ENCODE measurements around the gene ECM2.

ECM2 gene

DNA sequence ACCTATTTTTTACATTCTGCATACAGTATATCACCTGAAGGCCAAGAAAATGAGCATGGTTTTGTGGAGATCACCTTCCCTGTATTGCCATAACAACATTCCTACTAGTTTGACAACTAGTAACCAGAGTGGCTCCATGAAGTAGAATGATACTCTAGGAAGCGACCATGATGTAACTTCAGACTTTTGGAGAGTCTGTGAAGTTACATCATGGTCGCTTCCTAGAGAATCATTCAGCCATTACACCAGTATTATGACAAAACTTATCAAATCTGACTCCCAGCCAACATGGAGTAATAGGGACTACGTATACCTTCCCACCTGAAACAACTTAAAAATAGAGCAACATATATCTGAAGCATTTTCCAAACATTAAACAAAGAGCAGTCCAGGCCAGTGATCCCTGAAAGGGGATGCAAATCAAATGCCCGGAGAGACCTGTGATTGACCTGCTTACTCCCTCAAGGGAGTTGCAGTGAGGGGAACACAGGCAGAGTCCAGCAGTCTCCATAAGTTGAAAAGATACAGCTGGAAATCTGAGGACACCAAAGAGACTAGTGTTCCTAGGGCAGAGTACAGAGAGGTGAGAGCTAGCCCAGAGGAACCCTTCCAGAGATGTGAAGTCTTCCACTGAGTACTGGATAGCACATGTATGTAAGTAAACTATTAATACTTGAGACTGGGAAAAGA lies 7.8 kb downstream of the ECM2 start:
- DNase-seq (ENCODE audit: low read depth), result no peak

DNA sequence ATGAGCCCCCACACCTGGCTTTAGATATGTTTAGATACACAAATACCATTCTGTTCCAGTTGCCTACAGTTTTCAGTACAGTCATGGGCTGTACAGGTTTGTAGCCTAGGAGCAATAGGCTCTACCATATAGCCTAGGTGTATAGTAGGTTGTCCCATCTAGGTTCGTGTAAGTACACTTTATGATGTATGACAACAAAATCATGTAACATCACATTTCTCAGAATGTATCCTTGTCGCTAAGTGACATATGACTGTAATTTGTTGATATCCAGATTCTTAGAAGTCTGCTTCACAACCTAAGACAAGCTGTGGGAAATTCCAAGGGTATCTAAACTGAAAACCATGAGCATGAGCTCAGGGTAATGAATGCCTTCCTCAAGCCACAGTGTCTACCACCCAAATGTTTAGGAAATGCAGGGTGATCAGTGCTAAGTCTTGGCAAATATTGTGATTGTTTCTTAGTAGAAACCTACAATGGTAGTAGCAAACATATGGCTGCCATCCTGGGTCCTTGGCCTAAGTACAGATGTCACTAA lies 8.4 kb downstream of the ECM2 start:
- no peak for DNase-seq (ENCODE audit: low read depth)

DNA sequence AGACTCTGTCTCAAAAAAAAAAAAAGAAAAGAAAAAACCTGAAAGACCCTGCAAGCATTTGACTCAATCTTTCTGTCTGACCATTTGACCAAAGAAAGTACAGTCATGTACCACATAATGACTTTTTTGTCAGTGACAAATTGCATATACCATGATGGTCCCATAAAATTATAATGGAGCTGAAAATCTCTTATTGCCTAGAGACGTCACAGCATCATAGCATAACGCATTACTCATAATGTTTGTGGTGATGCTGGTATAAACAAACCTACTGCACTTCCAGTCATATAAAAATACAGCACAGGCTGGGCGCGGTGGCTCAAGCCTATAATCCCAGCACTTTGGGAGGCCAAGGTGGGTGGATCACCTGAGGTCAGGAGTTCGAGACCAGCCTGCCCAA lies 10.5 kb downstream of the ECM2 start:
- DNase-seq (ENCODE audit: low read depth), result no peak

DNA sequence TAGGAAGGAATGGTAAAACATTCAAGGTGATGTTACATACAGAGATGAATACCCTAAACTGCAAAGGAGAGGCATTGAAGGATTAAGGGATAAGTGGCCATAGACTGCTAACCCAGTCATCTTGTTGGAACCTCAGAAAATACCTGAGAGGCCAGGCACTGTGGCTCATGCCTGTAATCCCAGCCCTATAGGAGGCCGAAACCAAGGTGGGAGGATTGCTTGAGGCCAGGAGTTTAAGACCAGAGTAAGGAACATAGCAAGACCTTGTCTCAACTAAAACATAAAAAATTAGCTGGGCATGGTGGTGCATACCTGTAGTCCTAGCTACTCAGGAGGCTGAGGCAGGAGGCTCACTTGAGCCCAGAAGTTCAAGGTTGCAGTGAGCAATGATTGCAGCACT lies 10.9 kb downstream of the ECM2 start:
- DNase-seq (ENCODE audit: low read depth), result no peak

DNA sequence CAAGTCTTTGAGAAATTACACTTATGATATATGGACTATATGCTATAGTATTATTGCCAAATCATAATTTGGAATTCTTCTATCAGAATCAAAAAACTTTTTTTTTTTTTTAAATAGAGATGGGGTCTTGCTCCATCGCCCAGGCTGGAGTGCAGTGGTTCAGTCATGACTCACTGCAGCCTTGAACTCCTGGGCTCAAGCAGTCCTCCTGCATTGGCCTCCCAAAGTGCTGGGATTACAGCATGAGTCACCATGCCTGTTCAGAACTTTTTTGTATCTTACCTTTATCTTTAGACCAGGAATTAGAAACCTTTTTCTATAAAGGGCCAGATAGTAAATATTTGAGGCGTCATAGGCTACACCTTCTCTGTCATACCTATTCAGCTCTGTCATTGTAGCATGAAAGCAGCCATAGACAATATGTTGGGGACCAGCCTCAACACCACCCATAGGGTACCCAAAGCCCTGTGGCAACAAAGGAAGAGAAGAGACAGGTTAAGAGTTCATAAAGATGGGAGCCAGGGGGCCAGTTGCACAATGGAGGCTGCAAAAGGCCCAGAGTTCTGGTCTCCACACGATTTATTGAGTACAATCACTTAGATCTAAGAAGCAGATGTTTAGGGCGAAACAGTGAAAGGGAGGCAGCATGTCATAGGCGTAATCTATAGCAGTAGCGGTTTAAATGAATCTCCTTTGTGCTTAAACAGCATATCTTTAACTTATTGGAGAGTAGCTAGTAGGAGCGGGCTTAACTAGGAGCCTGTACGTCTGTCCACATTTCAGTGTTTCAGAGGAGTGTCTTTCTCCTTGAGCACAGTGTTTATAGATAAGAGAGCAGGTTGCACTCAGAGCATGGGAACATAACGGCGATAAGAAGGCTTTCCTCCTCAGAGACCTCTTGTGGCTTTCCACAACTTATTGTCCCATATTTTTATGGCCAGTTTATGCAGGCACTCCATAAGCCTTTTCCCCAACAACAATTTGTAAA lies 12.5 kb downstream of the ECM2 start:
- no peak for DNase-seq (ENCODE audit: low read depth)

DNA sequence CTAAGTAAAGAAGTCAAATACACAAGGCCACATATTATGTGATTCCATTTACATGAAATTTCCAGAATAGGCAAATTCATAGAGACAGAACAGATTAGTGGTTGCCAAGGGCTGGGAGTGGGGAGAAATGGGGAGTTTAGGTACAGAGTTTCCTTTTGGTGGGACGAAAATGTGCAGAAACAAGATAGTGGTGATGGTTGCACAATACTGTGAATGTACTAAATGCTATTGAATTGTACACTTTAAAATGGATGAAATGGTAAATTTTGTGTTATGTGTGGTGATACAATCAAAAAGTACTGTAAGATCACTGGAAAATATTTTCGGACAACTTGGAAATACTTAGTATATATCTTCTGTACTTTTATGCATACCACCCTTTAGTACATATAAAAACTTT lies 15.0 kb downstream of the ECM2 start:
- DNase-seq (ENCODE audit: low read depth), result no peak

DNA sequence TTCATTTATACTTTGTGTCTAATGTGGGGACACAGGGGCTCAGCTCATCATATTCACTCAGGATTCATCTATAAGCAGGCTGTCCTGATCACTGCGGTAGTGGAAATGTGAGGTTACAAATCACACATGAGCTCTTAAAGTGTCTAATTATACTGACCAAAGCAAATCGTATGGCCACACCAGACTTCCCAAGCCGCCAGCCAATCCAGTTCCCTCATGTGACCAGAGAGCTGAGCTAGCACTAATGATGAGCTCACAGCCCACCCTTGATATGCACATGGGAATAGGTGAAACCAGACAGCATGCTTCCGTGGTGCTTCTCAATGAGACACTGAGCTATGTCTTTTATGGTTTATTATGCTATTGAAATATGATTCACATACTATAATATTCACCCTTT lies 17.6 kb downstream of the ECM2 start:
- no peak for DNase-seq (ENCODE audit: low read depth)

DNA sequence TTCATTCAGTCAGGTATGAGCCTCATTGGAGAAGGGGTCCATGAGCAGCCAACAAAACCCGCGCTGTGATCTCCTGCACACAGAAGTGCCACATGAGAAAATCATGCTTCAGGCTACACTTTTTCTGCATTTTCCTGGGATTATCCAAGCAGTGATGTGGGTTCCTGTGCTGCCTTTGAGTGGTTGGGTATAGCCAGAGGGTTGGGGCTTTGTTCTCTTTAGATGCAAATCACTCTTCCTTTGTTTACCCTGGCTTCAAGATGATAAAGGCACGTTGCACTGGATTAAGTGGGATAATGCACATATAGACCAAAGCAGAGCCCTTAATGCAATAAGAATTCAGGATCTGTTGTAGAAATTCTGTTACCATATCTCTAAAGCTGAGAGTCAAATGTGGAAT lies 18.7 kb downstream of the ECM2 start:
- no peak for DNase-seq (ENCODE audit: low read depth)

DNA sequence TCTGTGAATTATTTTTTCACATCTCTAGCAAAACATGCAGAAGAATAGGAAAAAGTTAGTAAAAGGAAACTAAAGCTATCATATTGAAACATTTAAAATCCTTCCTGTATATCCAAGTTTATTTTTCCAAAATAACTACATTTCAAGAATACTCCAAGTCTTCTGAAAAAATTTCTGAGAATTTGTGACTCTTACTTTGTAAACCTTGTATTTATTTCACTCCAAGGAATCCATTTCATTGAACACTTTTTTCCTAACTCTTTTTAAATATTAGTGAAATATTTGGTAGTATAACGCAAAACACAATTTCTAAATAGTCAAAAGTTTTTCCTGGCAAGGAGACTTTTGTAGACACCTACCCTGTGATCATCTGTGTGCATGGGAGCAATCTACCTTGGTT lies 19.3 kb downstream of the ECM2 start:
- DNase-seq (ENCODE audit: low read depth), result no peak

DNA sequence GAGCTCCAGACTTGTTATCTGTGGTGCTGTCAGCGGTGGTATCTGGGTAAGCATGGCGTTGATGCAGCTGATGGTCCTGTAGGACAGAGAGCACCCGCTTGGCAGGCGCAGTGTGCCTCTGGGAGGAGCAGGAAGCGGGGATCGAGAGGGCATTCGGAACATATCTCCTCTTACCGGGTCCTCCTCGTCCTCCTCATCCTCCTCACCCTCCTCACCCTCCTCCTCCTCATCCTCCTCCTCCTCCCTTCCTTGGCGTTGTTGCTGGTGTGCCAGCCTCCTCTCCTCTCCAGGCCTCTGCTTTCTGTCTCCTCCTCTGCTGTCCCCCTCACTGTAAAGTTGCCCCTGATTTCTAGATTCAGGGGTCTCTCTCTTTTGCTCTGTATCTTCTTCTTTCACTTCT lies 21.2 kb downstream of the ECM2 start:
- no peak for DNase-seq (ENCODE audit: low read depth)

DNA sequence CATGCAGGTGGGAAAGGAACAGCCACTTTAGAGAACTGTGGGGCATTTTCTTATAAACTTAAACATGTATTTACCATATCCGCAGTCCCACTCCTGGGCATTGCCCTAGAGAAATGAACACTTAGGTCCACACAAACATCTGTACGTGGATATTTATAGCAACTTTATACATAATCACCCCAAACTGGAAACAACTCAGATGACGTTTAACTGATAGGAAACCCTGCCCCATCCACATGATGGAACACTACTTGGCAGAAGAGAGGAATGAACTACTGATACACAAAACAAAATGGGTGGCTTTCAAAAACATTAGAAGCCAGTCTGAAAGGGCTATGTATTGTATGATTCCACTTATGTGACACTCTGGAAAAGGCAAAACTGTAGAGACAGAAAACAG lies 22.4 kb downstream of the ECM2 start:
- no peak for DNase-seq (ENCODE audit: low read depth)

DNA sequence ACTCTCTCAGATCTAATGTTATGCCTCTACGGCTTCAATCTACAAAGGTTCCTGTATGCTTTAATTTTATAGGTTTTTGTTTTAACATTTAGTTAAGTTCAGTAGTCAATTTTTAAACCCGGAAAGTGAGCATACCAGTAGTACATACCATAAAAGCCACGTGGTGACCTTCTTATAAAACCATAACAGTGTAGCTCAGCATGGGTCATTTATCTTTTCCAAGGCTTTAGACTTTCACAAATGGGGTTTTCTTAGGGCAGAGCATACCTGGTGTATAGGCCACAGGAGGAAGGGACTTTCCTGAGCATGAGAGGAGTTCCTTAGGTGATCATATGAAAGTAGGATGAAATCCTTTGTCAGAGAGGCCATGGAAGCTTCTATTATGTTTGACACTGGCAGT lies 23.2 kb downstream of the ECM2 start:
- no peak for DNase-seq (ENCODE audit: low read depth)

DNA sequence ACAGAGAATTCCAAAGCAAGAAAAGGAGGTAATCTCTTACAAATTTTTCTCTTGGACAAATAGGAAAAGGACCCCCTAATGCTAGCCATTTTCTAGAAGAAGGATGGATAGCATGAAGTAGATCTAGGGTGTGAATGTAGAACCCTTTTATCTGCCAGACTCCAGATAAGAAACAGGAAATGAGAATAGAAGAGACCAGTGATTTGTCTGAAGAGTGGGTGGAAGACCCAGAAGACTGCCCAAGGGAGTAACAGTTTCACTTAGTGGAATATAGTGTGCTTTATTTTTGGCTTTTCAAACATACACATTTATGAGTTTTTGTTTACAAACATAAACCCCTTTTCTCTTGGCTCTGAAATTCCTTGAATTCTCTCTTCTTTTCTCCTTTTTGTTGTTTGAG lies 25.0 kb downstream of the ECM2 start:
- DNase-seq (ENCODE audit: low read depth), result no peak

DNA sequence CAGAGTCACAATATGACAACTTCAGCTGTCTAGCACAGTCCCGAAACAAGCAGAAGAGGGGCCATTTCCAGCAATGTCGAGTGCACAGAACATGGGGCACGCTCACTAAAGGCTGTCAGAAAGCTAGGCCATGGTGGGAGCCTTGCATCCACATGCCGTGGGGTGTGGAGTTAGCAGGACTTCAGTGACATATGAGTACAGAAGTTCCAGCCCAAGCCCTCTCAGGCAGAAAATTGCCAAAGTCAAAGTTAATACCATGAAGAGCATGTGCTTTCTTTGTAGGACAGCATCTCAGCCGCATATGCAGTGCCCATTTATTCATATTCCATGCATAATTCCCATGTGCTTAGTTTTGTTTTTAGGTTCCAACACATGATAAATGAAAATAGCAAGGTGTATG lies 26.7 kb downstream of the ECM2 start:
- no peak for DNase-seq (ENCODE audit: low read depth)

DNA sequence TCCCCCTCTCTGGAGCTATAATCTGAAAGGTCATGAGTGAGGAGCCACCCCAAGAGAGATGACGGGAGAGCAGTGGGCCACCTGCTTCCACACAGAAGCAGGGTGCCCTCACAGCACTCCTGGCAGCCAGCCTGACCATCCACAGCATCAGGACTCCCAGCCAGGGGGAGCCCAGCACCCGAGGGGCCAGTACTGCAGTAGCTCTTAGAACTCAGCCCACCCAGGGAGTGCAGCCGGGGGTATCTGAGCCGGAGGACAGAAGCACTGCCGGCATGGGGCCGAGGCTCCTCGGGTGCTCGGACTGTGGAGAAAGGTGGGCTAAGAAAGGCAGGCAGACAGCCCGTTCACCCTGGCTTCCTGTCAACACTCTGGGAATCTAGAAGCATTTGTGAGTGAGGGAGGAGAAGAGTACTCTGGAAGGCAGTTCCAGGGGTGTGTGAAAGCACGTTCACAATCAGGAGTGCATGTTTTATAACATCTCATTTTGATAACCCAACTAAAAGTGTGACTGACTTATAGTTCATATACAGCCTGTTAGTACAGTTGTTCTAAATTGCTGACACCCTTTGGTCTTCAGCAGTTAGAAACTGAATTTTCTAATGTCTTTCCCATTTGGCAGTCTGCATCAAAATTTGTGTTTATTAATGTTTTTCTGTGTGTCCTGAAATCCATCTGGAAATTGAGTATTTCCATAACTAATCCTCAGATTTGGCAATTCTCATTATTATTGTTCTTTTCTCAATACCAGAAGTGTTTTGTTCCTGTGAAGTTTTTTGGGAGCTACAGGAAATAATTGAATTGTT lies 27.6 kb downstream of the ECM2 start:
- no peak for DNase-seq (ENCODE audit: low read depth)

DNA sequence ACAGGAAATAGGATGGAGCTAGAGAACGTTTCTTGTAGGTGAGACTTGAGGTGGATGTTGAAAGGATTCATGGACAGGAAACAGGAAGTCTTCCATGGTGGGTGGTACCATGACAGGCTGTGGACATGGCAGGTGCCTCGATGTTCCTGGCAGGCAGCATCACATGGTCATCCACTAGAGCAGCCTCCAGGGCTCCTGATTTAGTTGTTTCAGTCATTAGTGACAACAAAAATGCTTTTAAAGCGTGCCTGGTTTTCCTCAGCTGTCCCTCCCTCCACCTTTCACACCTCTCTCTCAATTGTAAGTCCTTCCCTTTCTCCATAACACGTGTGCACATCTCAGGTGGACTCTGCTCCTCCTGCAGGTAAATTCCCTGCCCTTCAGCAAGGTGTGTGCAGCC lies 28.3 kb downstream of the ECM2 start:
- no peak for DNase-seq (ENCODE audit: low read depth)

DNA sequence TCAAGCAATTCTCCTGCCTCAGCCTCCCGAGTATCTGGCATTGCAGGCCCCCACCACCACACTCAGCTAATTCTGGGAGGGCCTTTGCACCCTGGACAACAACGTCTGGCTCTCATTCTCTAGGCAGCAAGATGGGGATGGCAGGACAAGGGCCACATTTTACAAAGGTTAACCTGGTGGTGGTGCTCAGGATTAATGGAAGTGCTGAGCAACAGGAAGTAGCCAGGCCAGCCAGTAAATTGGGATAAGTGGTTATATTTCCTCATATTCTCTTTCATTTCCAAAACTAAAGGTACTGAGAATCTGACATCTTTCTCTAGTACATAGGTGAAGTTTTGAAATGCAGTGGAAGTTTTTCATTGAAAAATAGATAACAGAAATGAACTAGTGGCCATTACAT lies 28.8 kb downstream of the ECM2 start:
- DNase-seq (ENCODE audit: low read depth), result no peak

DNA sequence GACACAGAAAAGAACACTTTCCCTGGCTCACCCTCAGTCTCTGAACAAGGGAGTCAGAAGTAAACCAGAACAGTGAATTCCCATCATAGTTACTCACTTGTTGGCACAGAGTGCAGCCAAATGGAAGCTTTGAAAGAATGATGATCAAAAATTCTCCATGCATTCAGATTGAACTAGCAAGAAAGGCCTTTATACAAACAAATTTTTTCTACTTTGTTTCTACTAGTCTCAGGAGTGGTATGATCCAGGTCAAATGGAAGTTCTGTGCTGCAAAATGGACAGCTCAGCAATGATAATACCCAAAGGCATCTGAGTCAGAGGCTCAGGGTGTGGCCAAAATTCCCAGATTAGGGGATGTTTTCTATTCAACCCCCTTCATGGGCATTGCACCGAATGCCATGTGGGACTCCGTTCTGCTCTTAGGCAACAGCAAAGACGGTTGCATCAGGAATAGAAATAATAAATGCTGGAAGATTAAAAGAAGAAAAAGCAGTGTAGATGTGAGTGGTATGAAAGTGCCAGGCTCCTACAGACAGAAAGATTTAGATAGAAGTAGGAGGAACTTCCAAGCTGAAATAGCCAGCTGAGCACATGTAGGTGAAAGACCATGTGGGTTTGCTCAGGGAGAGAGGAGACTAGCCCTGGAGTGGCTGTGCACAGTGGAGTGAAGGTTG lies 29.5 kb downstream of the ECM2 start:
- no peak for DNase-seq (ENCODE audit: low read depth)

DNA sequence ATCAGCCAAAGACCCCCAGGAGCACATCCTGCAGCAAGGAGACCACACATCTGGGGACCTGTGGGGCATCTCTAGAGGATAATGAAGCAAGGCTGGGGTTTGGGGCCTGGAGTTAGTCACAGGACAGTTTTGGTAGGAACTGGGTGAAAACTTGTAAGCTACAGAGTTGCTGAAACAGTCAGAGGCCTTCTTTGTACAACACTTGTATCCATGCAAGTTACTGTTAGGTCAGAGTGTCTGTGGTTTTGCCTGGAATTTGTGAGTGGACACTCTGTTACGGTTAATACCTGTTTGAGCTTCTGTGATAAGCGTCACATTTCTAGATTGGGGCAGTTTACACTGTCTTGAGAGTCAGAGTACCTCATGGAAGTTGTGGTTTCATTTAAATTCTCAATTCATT lies 30.9 kb downstream of the ECM2 start:
- no peak for DNase-seq (ENCODE audit: low read depth)

DNA sequence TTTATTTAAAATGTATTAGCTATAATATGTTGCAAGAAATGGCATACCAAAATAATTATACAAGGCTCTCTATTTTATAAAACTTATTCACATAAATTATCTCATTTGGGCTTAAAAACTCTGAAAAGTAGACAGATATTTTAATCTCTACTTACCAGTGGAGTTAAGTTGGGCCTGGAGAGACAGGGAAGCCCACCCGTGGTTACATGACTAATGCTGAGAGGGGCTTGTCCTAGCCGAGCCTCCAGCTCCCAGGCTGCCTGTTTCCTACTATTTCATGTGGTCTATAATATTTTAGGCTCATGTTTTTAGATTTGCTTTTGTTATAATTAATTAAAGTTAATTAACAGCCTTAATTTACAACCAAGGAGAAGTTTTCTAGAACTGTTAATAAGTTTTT lies 32.6 kb downstream of the ECM2 start:
- DNase-seq (ENCODE audit: low read depth), result no peak

DNA sequence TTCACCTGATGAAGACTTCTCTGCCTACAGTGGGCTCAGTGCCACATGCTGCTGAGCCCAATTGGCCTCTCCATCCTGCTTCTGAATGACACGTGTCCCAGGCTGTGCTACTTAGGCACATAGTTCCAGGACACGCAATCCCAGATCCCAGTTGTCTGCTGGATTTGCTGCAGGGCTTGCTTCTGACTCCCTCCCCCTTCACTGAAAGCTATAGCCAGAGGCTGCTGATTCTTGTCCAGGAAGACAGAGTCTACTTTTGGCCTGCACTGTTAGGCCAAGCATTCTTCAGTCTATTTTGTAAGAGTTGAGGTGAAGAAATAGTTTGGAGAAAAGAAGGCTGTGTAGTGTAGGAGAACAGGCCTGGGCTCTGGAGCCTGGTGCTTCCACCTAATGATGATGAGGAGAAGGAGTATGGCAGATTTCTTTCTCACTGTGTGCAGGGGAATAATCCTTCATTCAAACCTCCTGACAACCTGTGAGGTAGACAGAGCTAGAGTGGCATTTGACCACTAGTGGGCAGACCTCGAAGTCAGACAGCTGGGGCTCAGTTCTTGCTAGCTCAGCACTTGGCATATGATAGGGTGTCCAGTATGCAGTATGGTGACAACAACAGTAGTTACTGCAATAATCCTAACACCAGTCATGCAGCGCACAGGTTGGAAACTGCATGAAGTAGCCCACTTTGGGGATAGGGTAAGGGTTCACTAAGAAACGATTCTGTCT lies 34.0 kb downstream of the ECM2 start:
- DNase-seq (ENCODE audit: low read depth), result no peak

Measured in T-helper 22 cell (primary cell).